Neutrophil (primary cell): ENCODE results near the gene ELL.
A peak's percentile ranks its signal among the peaks of the same experiment; 100 is the strongest.

Source experiments
- H3K27ac ChIP-seq: fragments of 200-600 bp; sonication (generic); 2 replicates; pipeline ENCODE4 v1.5.1; 2016; ENCODE audit warnings: mild to moderate bottlenecking, moderate library complexity
- H3K27me3 ChIP-seq: fragments of 200-600 bp; sonication (generic); 2 replicates; pipeline ENCODE4 v1.6.0; 2016; ENCODE audit warnings: mild to moderate bottlenecking
- H3K36me3 ChIP-seq: fragments of 200-600 bp; sonication (generic); 2 replicates; pipeline ENCODE4 v1.5.1; 2017
- H3K4me1 ChIP-seq, 2 experiments: fragments of 200-600 bp in 1 of 2; sonication (generic) in 1 of 2; 1 replicate in 1 of 2; 2 replicates in 1 of 2; pipeline versions ENCODE4 v1.5.1 to v1.6.1; 2013 to 2016; ENCODE audit warnings: low read depth in 1 of 2, low read length in 1 of 2, mild to moderate bottlenecking in 1 of 2, moderate library complexity in 1 of 2; ENCODE audit not compliant: control insufficient read depth in 1 of 2, insufficient read depth in 1 of 2
- H3K4me3 ChIP-seq, 2 experiments: fragments of 200-600 bp in 1 of 2; sonication (generic) in 1 of 2; 1 replicate in 1 of 2; 2 replicates in 1 of 2; pipeline ENCODE4 v1.5.1; 2013 to 2016; ENCODE audit warnings: low read depth in 1 of 2, low read length in 1 of 2, mild to moderate bottlenecking in 1 of 2, moderate library complexity in 1 of 2
- H3K9me3 ChIP-seq: fragments of 200-600 bp; sonication (generic); 2 replicates; pipeline ENCODE4 v1.5.1; 2016
- TF ChIP-seq, protein P1 (sequence below): fragments of 200-600 bp; sonication (generic); IDR thresholded peaks from 2 replicates; pipeline ENCODE4 v1.5.1; 2016; ENCODE audit warnings: antibody characterized with exemption

The ELL gene

GRCh38 chr19:18422530-18423191, 99.2 kb downstream of the ELL start:
- Histone ChIP-seq H3K9me3 (no peaks in the 10 kb centered on the region), H3K4me3 (no peak overlapping the region), H3K36me3 (no peaks in the 10 kb centered on the region), H3K4me1 (peaks cover 21 to 22% of the 10 kb centered on the region in 2 experiments), H3K27me3 (peaks cover 60% of the 10 kb centered on the region), H3K27ac (no peak overlapping the region)
- TF ChIP-seq, protein P1, sequence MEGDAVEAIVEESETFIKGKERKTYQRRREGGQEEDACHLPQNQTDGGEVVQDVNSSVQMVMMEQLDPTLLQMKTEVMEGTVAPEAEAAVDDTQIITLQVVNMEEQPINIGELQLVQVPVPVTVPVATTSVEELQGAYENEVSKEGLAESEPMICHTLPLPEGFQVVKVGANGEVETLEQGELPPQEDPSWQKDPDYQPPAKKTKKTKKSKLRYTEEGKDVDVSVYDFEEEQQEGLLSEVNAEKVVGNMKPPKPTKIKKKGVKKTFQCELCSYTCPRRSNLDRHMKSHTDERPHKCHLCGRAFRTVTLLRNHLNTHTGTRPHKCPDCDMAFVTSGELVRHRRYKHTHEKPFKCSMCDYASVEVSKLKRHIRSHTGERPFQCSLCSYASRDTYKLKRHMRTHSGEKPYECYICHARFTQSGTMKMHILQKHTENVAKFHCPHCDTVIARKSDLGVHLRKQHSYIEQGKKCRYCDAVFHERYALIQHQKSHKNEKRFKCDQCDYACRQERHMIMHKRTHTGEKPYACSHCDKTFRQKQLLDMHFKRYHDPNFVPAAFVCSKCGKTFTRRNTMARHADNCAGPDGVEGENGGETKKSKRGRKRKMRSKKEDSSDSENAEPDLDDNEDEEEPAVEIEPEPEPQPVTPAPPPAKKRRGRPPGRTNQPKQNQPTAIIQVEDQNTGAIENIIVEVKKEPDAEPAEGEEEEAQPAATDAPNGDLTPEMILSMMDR, result no peak

DNA sequence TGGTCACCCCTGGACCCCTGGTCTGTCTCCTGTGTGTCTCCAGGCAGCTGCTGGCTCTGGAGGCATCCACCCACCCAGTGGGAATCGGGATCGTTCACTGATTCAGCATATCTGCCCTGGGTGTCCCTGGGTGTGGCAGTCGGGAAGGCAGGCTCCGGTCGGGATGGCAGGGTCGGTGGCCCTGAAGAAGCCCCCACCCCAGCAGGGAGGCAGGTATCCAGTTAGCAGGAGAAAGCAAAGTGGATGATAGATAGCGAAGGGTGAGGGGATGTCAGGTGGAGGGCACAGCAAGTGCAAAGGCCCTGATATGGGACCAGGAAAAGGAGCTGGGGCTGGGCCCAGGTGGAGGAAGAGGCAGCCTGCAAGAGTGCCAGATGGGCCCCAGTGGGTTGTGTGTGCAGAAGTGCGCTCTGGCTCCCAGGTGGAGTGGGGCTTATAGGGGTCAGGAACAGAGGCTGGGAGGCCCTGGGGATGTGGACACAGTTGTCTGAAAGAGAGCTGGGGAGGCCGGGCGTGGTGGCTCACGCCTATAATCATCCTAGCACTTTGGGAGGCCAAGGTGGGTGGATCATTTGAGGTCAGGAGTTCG, 100.4 kb downstream of the ELL start:
- Histone ChIP-seq H3K4me3 (no peak overlapping the region), H3K27ac (no peak overlapping the region), H3K9me3 (no peaks in the 10 kb centered on the region), H3K27me3 (peaks cover 60% of the 10 kb centered on the region), H3K4me1 (peaks cover 32 to 34% of the 10 kb centered on the region in 2 experiments), H3K36me3 (no peaks in the 10 kb centered on the region)
- TF ChIP-seq, protein P1, result no peak

GRCh38 chr19:18420930-18421329, 100.9 kb downstream of the ELL start:
- Histone ChIP-seq H3K9me3 (no peaks in the 10 kb centered on the region), H3K36me3 (no peaks in the 10 kb centered on the region), H3K4me3 (no peak overlapping the region), H3K27me3 (peaks cover 64% of the 10 kb centered on the region), H3K27ac (no peak overlapping the region), H3K4me1 (peaks cover 37 to 39% of the 10 kb centered on the region in 2 experiments)
- TF ChIP-seq, protein P1, result no peak

DNA sequence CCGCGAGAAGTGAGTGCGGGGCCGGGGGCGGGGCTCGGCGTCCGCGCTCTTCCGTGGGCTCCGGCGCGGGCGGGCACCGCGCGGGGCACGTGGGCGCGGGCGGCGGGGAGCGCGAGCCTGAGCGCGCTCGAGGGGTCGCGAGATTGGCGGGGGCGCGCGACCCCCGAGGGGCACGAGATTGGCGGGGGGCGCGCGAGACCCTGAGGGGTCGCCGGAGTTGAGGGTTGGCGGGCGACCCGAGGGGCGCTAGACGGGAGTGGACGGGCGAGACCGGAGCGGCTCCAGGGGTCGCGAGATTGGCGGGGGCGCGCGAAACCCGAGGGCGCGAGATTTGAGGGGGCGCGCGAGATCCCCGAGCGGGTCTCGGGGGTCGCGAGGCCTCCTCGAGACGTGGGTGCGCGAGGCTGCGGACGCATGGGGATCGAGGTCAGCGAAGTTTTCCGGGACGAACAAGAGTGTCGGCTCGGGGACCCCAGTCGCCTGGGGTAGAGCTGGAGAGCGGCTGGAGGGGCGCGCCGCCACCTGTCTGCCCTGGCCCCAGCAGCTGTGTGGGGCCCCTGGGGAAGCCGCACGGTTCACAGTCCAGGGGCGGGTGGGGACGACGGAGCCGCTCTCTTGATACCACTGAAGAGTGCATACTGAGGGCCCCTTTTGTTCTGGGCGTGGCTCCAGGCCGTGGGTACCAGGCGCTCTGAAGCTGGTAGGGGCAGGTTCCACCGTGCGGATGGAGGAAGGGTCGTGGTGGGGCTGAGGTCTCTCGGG, 102.0 kb downstream of the ELL start:
- H3K4me3 ChIP-seq, result peak overlapping the region; percentile 59 to 63
- peaks cover 47 to 50% of the 10 kb centered on the region in 2 experiments for H3K4me1 ChIP-seq
- no peak overlapping the region for H3K27ac ChIP-seq
- no peaks in the 10 kb centered on the region for H3K9me3 ChIP-seq
- TF ChIP-seq, protein P1, result no peak
- peaks cover 74% of the 10 kb centered on the region for H3K27me3 ChIP-seq
- H3K36me3 ChIP-seq, result no peaks in the 10 kb centered on the region

DNA sequence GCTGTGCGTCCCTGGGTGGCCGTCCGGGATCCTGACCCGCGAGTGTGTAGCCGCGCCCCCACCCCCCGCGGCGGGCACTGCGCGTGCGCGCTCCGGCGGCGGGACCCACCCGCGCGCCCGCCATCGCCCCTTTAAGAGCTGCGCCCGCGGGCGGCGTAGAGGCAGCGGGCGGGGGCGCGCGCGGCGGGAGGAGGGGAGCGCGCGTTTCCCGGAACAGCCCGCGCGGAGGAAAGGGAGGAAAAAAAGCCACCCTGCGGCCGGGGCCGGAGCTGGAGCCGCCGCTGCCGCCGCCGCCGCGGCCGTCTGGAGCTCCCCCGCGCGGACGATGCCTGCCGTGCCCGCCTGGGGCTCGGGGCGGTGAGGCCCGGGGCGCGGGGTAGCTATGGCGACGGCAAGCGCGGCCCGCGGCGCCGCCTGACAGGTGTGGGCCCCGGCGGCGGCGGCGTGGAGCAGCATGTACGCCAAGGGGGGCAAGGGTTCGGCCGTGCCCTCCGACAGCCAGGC, 102.6 kb downstream of the ELL start, which contains the start of gene SSBP4:
Gene SSBP4, plus strand, starts transcription at position 204 of the 504 bp plus-strand sequence. Its CDS starts 251 bp downstream, at position 455.
- Histone ChIP-seq H3K36me3 (no peaks in the 10 kb centered on the region), H3K4me3 (peak within 1 kb of the TSS; percentile 59 to 77), H3K27me3 (peaks cover 80% of the 10 kb centered on the region), H3K4me1 (peaks cover 53 to 54% of the 10 kb centered on the region in 2 experiments), H3K27ac (peak within 1 kb of the TSS; percentile 72), H3K9me3 (no peaks in the 10 kb centered on the region)
- TF ChIP-seq, protein P1, result peak; percentile 72
